Measurements from ENCODE around the gene NPAS3. TPM values are rescaled to one million over a fixed set of nuclear protein-coding genes. Genes with fewer than 3 reads are reported as not detected.

NPAS3 gene
- total and polyA plus RNA-seq, 4 donors = 0.07 to 0.09 (median 0.08) TPM; not detected in 1

DNA sequence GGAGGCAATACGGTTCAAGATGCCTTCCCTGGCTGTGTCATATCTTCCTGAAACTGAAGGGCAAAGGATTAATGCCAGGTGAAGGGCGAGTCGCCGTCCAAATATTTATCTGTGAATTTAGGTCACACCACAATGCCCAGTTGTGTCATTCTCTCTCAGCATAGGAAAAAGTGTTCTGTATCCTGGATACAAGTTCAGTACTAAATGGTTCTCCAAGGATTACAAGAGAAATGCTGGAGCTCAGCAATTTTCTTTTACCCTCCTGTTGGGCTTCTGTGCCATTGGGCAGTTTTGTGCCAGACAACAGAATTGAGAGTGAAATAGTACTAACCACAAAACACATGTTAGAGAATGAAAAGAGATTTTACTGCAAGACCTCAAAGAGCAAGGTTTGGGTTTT lies 518.3 kb downstream of the NPAS3 start (continued):
- TF ChIP-seq SP1 (IDR thresholded peaks at IDR 0.05) = no peak
- no peak for TF ChIP-seq HNF4A (conservative IDR thresholded peaks at IDR 0.05)
- no peak for TF ChIP-seq RAD21 (IDR thresholded peaks at IDR 0.05)
- no peak for TF ChIP-seq JUND (IDR thresholded peaks at IDR 0.05)
- TF ChIP-seq EGR1 (IDR thresholded peaks at IDR 0.05; ENCODE audit: low read depth in 2 of 2) = no peak
- TF ChIP-seq HNF4G (IDR thresholded peaks at IDR 0.05) = no peak

DNA sequence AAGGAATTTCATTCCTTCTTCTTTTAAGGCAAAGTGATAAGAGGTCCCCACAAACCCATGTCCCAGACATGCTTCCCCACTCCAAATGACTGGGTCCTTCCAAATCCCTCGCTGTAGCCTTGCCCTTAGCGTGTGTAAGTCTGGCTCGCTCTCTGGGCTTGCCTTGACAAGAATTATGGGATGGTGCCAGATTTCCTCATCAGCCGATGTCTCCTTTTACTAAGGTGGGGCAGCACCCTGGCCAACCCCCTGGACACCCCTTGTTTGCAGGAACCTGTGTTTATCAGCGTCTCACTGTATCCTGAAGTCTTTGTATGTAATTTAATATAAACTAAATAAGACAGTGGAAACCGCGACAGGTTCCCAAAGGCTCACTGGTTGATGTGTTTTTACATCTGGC lies 518.9 kb downstream of the NPAS3 start:
- H3K27me3 ChIP-seq (ENCODE audit: control insufficient read depth in 4 of 4, insufficient read depth in 4 of 4, low read length in 3 of 4) = peaks cover 0 to 8% (median 0%) of the 10 kb centered on the region in 4 donors
- no peak overlapping the region for H3K4me3 ChIP-seq (ENCODE audit: low read depth in 1 of 3, low read length in 3 of 3)
- H3K27ac ChIP-seq (ENCODE audit: low read depth in 1 of 2, low read length in 2 of 2) = no peak overlapping the region
- peaks cover 0 to 3% (median 0%) of the 10 kb centered on the region in 4 donors for H3K4me1 ChIP-seq (ENCODE audit: control insufficient read depth in 4 of 4, insufficient read depth in 4 of 4, low read length in 3 of 4)
- TF ChIP-seq HNF4G (IDR thresholded peaks at IDR 0.05) = no peak
- no peak for DNase-seq (ENCODE audit: low spot score)
- H3K9me3 ChIP-seq (ENCODE audit: control insufficient read depth in 4 of 4, low read length in 3 of 4) = no peaks in the 10 kb centered on the region
- WGBS = 89% methylated on average over 7 of the region's 7 CpGs
- no peak overlapping the region for H3K9ac ChIP-seq (ENCODE audit: low read depth in 1 of 2, low read length in 2 of 2)
- H3K36me3 ChIP-seq (ENCODE audit: control insufficient read depth in 4 of 4, insufficient read depth in 3 of 4, low read depth in 1 of 4, low read length in 3 of 4) = no peaks in the 10 kb centered on the region

DNA sequence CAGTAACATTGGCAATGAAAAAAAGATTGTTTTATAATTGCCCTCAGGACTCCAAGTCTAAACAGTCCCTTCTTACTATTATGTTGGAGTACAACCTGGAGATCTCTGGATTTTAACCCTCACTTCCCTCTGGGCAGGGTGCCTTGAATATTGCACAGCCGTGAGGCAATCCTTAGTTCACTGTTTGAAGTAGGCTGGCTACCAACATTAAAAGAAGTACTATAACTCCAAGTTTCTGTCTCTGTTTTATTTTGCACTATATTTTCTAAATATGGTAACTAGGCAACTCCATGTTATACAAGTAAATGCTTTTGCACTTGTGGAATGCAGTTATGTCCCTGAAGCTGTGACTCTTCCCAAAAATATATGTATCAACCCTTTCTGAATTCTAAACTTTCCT lies 521.5 kb downstream of the NPAS3 start:
- no peak for TF ChIP-seq FOXA1 (IDR thresholded peaks at IDR 0.05)
- TF ChIP-seq, protein P1, sequence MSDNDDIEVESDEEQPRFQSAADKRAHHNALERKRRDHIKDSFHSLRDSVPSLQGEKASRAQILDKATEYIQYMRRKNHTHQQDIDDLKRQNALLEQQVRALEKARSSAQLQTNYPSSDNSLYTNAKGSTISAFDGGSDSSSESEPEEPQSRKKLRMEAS (IDR thresholded peaks at IDR 0.05) = no peak
- no peak for TF ChIP-seq FOXA2 (IDR thresholded peaks at IDR 0.05)
- no peak for TF ChIP-seq RXRA (IDR thresholded peaks at IDR 0.05)
- TF ChIP-seq, protein P2, sequence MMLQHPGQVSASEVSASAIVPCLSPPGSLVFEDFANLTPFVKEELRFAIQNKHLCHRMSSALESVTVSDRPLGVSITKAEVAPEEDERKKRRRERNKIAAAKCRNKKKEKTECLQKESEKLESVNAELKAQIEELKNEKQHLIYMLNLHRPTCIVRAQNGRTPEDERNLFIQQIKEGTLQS (IDR thresholded peaks at IDR 0.05) = no peak
- TF ChIP-seq JUND (IDR thresholded peaks at IDR 0.05) = no peak
- TF ChIP-seq, protein P3, sequence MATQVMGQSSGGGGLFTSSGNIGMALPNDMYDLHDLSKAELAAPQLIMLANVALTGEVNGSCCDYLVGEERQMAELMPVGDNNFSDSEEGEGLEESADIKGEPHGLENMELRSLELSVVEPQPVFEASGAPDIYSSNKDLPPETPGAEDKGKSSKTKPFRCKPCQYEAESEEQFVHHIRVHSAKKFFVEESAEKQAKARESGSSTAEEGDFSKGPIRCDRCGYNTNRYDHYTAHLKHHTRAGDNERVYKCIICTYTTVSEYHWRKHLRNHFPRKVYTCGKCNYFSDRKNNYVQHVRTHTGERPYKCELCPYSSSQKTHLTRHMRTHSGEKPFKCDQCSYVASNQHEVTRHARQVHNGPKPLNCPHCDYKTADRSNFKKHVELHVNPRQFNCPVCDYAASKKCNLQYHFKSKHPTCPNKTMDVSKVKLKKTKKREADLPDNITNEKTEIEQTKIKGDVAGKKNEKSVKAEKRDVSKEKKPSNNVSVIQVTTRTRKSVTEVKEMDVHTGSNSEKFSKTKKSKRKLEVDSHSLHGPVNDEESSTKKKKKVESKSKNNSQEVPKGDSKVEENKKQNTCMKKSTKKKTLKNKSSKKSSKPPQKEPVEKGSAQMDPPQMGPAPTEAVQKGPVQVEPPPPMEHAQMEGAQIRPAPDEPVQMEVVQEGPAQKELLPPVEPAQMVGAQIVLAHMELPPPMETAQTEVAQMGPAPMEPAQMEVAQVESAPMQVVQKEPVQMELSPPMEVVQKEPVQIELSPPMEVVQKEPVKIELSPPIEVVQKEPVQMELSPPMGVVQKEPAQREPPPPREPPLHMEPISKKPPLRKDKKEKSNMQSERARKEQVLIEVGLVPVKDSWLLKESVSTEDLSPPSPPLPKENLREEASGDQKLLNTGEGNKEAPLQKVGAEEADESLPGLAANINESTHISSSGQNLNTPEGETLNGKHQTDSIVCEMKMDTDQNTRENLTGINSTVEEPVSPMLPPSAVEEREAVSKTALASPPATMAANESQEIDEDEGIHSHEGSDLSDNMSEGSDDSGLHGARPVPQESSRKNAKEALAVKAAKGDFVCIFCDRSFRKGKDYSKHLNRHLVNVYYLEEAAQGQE (IDR thresholded peaks at IDR 0.05) = no peak
- TF ChIP-seq RAD21 (IDR thresholded peaks at IDR 0.05) = no peak
- no peak for TF ChIP-seq SP1 (IDR thresholded peaks at IDR 0.05)
- no peak for TF ChIP-seq YY1 (IDR thresholded peaks at IDR 0.05)
- no peak for TF ChIP-seq EGR1 (IDR thresholded peaks at IDR 0.05; ENCODE audit: low read depth in 2 of 2)
- no peak for TF ChIP-seq NR2F2 (IDR thresholded peaks at IDR 0.05)
- no peak for TF ChIP-seq HNF4A (conservative IDR thresholded peaks at IDR 0.05)
- no peak for TF ChIP-seq TAF1 (conservative IDR thresholded peaks at IDR 0.05)
- TF ChIP-seq, protein P4, sequence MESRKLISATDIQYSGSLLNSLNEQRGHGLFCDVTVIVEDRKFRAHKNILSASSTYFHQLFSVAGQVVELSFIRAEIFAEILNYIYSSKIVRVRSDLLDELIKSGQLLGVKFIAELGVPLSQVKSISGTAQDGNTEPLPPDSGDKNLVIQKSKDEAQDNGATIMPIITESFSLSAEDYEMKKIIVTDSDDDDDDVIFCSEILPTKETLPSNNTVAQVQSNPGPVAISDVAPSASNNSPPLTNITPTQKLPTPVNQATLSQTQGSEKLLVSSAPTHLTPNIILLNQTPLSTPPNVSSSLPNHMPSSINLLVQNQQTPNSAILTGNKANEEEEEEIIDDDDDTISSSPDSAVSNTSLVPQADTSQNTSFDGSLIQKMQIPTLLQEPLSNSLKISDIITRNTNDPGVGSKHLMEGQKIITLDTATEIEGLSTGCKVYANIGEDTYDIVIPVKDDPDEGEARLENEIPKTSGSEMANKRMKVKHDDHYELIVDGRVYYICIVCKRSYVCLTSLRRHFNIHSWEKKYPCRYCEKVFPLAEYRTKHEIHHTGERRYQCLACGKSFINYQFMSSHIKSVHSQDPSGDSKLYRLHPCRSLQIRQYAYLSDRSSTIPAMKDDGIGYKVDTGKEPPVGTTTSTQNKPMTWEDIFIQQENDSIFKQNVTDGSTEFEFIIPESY (IDR thresholded peaks at IDR 0.05) = no peak
- TF ChIP-seq, protein P5, sequence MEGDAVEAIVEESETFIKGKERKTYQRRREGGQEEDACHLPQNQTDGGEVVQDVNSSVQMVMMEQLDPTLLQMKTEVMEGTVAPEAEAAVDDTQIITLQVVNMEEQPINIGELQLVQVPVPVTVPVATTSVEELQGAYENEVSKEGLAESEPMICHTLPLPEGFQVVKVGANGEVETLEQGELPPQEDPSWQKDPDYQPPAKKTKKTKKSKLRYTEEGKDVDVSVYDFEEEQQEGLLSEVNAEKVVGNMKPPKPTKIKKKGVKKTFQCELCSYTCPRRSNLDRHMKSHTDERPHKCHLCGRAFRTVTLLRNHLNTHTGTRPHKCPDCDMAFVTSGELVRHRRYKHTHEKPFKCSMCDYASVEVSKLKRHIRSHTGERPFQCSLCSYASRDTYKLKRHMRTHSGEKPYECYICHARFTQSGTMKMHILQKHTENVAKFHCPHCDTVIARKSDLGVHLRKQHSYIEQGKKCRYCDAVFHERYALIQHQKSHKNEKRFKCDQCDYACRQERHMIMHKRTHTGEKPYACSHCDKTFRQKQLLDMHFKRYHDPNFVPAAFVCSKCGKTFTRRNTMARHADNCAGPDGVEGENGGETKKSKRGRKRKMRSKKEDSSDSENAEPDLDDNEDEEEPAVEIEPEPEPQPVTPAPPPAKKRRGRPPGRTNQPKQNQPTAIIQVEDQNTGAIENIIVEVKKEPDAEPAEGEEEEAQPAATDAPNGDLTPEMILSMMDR (IDR thresholded peaks at IDR 0.05; ENCODE audit: low read depth, low read length, missing input control) = no peak
- no peak for TF ChIP-seq HNF4G (IDR thresholded peaks at IDR 0.05)
- TF ChIP-seq GABPA (IDR thresholded peaks at IDR 0.05 in 1 of 2, conservative IDR thresholded peaks at IDR 0.05 in 1 of 2) = no peak
- Histone ChIP-seq H3K36me3 (ENCODE audit: control insufficient read depth in 4 of 4, insufficient read depth in 3 of 4, low read depth in 1 of 4, low read length in 3 of 4) (no peaks in the 10 kb centered on the region), H3K9me3 (ENCODE audit: control insufficient read depth in 4 of 4, low read length in 3 of 4) (no peaks in the 10 kb centered on the region), H3K27ac (ENCODE audit: low read depth in 1 of 2, low read length in 2 of 2) (no peak overlapping the region), H3K9ac (ENCODE audit: low read depth in 1 of 2, low read length in 2 of 2) (no peak overlapping the region), H3K4me1 (ENCODE audit: control insufficient read depth in 4 of 4, insufficient read depth in 4 of 4, low read length in 3 of 4) (no peaks in the 10 kb centered on the region), H3K4me3 (ENCODE audit: low read depth in 1 of 3, low read length in 3 of 3) (no peak overlapping the region), H3K27me3 (ENCODE audit: control insufficient read depth in 4 of 4, insufficient read depth in 4 of 4, low read length in 3 of 4) (peaks cover 0 to 8% (median 0%) of the 10 kb centered on the region in 4 donors)
- WGBS = 62% methylated on average over 1 of the region's 1 CpG
- DNase-seq (ENCODE audit: low spot score) = no peak

Data from liver (tissue), 9 donors.